Measurements from ENCODE around the gene ETF1.
"Not testable (repeated sequence)": the region's sequence is repeated elsewhere in the genome, so short reads cannot be mapped to it uniquely, and the experiment has no call there.

The ETF1 gene

GRCh38 chr5:138489683-138490061, 53.4 kb downstream of the ETF1 start:
- no peak overlapping the region for H3K4me3 ChIP-seq (ENCODE audit: severe bottlenecking)
- no peaks in the 10 kb centered on the region for H3K36me3 ChIP-seq (ENCODE audit: low read depth)
- H3K9me3 ChIP-seq (ENCODE audit: severe bottlenecking): no peaks in the 10 kb centered on the region
- no peak for ATAC-seq (ENCODE audit: low read depth)
- no peak for TF ChIP-seq CTCF (IDR thresholded peaks at IDR 0.05; ENCODE audit: poor library complexity, severe bottlenecking)
- H3K4me1 ChIP-seq (ENCODE audit: insufficient read depth, poor library complexity, severe bottlenecking): peaks cover 24% of the 10 kb centered on the region
- DNase-seq (ENCODE audit: low spot score): no peak
- no peaks in the 10 kb centered on the region for H3K27me3 ChIP-seq (ENCODE audit: insufficient read depth, poor library complexity, severe bottlenecking)
- no peak overlapping the region for H3K27ac ChIP-seq (ENCODE audit: poor library complexity, severe bottlenecking)

- DNase-seq (ENCODE audit: low spot score) (no peak), ATAC-seq (ENCODE audit: low read depth) (peak; percentile 53)
- H3K36me3 ChIP-seq (ENCODE audit: low read depth): no peaks in the 10 kb centered on the region
- no peaks in the 10 kb centered on the region for H3K9me3 ChIP-seq (ENCODE audit: severe bottlenecking)
- H3K27ac ChIP-seq (ENCODE audit: poor library complexity, severe bottlenecking): no peak overlapping the region
- no peak for TF ChIP-seq CTCF (IDR thresholded peaks at IDR 0.05; ENCODE audit: poor library complexity, severe bottlenecking)
- H3K27me3 ChIP-seq (ENCODE audit: insufficient read depth, poor library complexity, severe bottlenecking): no peaks in the 10 kb centered on the region
- no peak overlapping the region for H3K4me3 ChIP-seq (ENCODE audit: severe bottlenecking)
- H3K4me1 ChIP-seq (ENCODE audit: insufficient read depth, poor library complexity, severe bottlenecking): peaks cover 24% of the 10 kb centered on the region
Observed at GRCh38 chr5:138488481-138488945, 54.5 kb downstream of the ETF1 start.

- Histone ChIP-seq H3K27ac (ENCODE audit: poor library complexity, severe bottlenecking) (no peak overlapping the region), H3K27me3 (ENCODE audit: insufficient read depth, poor library complexity, severe bottlenecking) (no peaks in the 10 kb centered on the region), H3K4me1 (ENCODE audit: insufficient read depth, poor library complexity, severe bottlenecking) (peaks cover 11% of the 10 kb centered on the region), H3K9me3 (ENCODE audit: severe bottlenecking) (no peaks in the 10 kb centered on the region), H3K36me3 (ENCODE audit: low read depth) (no peaks in the 10 kb centered on the region), H3K4me3 (ENCODE audit: severe bottlenecking) (no peak overlapping the region)
- no peak for DNase-seq (ENCODE audit: low spot score)
- TF ChIP-seq CTCF (IDR thresholded peaks at IDR 0.05; ENCODE audit: poor library complexity, severe bottlenecking): no peak
- ATAC-seq (ENCODE audit: low read depth): peak; percentile 87
Observed at GRCh38 chr5:138482638-138483037, 60.4 kb downstream of the ETF1 start.

GRCh38 chr5:138476918-138477317, 66.1 kb downstream of the ETF1 start:
- no peak for DNase-seq (ENCODE audit: low spot score)
- no peak overlapping the region for H3K4me3 ChIP-seq (ENCODE audit: severe bottlenecking)
- TF ChIP-seq CTCF (IDR thresholded peaks at IDR 0.05; ENCODE audit: poor library complexity, severe bottlenecking): no peak
- no peaks in the 10 kb centered on the region for H3K27me3 ChIP-seq (ENCODE audit: insufficient read depth, poor library complexity, severe bottlenecking)
- no peak overlapping the region for H3K27ac ChIP-seq (ENCODE audit: poor library complexity, severe bottlenecking)
- no peaks in the 10 kb centered on the region for H3K36me3 ChIP-seq (ENCODE audit: low read depth)
- no peak for ATAC-seq (ENCODE audit: low read depth)
- H3K4me1 ChIP-seq (ENCODE audit: insufficient read depth, poor library complexity, severe bottlenecking): no peaks in the 10 kb centered on the region
- no peaks in the 10 kb centered on the region for H3K9me3 ChIP-seq (ENCODE audit: severe bottlenecking)

GRCh38 chr5:138473151-138473550, 69.9 kb downstream of the ETF1 start:
- not testable (repeated sequence) for H3K27me3 ChIP-seq (ENCODE audit: insufficient read depth, poor library complexity, severe bottlenecking); H3K4me3 ChIP-seq (ENCODE audit: severe bottlenecking); ATAC-seq (ENCODE audit: low read depth); H3K27ac ChIP-seq (ENCODE audit: poor library complexity, severe bottlenecking); DNase-seq (ENCODE audit: low spot score); H3K36me3 ChIP-seq (ENCODE audit: low read depth); H3K4me1 ChIP-seq (ENCODE audit: insufficient read depth, poor library complexity, severe bottlenecking); H3K9me3 ChIP-seq (ENCODE audit: severe bottlenecking)

Measured in RWPE2 (cell line).